GM19463 (cell line): Measurements from ENCODE around the gene TMEM63A.
"Not testable (repeated sequence)": the region's sequence is repeated elsewhere in the genome, so short reads cannot be mapped to it uniquely, and the experiment has no call there.

Experiments used
- ATAC-seq: cut with Tn5 transposase; IDR thresholded peaks from one replicate; pipeline ENCODE4 v1.9.1; 2021; ENCODE audit warnings: mild to moderate bottlenecking, moderate library complexity; ENCODE audit not compliant: unreplicated experiment

Gene TMEM63A

GRCh38 chr1:225846331-225847310 lies 35.6 kb downstream of the TMEM63A start:
- no peak for ATAC-seq

- ATAC-seq = no peak
Observed at GRCh38 chr1:225845571-225846259, 36.5 kb downstream of the TMEM63A start.

- no peak for ATAC-seq
Observed at GRCh38 chr1:225845097-225845496, 37.1 kb downstream of the TMEM63A start.

- no peak for ATAC-seq
Observed at GRCh38 chr1:225844236-225845061, 37.7 kb downstream of the TMEM63A start.

- no peak for ATAC-seq
Observed at GRCh38 chr1:225843426-225843795, 38.8 kb downstream of the TMEM63A start.

GRCh38 chr1:225842788-225843425 lies 39.3 kb downstream of the TMEM63A start:
- ATAC-seq = no peak

GRCh38 chr1:225842074-225842473 lies 40.1 kb downstream of the TMEM63A start:
- ATAC-seq = no peak

GRCh38 chr1:225840713-225841112 lies 41.5 kb downstream of the TMEM63A start:
- no peak for ATAC-seq

- no peak for ATAC-seq
Observed at GRCh38 chr1:225840223-225840610, 42.0 kb downstream of the TMEM63A start.

- no peak for ATAC-seq
Observed at GRCh38 chr1:225838793-225839192, 43.4 kb downstream of the TMEM63A start.

GRCh38 chr1:225836296-225836695 lies 45.9 kb downstream of the TMEM63A start:
- not testable (repeated sequence) for ATAC-seq

- no peak for ATAC-seq
Observed at GRCh38 chr1:225835856-225836255, 46.3 kb downstream of the TMEM63A start.

GRCh38 chr1:225834417-225835329 lies 47.5 kb downstream of the TMEM63A start:
- no peak for ATAC-seq

- ATAC-seq = no peak
Observed at GRCh38 chr1:225830841-225831240, 51.3 kb downstream of the TMEM63A start.

- no peak for ATAC-seq
Observed at GRCh38 chr1:225828706-225829345, 53.4 kb downstream of the TMEM63A start.

GRCh38 chr1:225827076-225827475 lies 55.1 kb downstream of the TMEM63A start:
- ATAC-seq = no peak

GRCh38 chr1:225825607-225826007 lies 56.6 kb downstream of the TMEM63A start:
- no peak for ATAC-seq

GRCh38 chr1:225825078-225825477 lies 57.1 kb downstream of the TMEM63A start:
- no peak for ATAC-seq

- no peak for ATAC-seq
Observed at GRCh38 chr1:225824533-225824941, 57.6 kb downstream of the TMEM63A start.
